ENCODE measurements around the gene FGGY.

DNA sequence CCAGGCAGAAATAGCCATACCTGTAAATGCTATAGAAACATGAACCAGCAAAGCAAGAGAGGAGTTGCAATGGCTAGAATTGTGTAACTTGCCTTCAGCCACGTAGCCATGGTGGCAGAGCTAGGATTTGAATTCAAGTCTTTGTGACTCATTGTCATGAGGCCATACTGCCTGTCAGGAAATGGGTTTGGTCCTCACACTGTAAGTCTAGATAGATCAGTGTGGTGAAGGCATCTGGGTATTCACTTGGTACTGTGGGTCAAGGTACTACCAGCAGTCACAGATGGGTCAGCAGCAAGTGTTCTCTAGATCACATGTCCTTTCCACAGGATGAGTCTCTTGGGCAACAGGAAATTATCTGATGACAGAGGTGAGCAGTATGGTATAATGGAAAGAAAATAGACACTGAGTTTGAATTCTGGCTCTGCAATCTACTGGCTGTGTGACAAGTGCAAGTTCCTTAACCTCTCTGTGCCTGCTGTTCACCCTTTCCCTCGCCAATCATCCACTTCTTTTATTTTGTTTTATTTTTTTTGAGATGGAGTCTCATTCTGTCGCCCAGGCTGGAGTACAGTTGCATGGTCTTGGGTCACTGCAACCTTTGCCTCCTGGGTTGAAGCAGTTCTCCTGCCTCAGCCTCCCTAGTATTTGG lies 36.9 kb downstream of the FGGY start:
- no peak for TF ChIP-seq CTCF (IDR thresholded peaks at IDR 0.05)
- no peak for TF ChIP-seq POLR2A (IDR thresholded peaks at IDR 0.05)
- TF ChIP-seq EP300 (IDR thresholded peaks at IDR 0.05) = no peak
